Astrocyte (in vitro differentiated cells and primary cell): ENCODE results near the gene DNAJC15. TPM values are rescaled to one million over a fixed set of nuclear protein-coding genes. Genes with fewer than 3 reads are reported as not detected.
A peak's percentile ranks its signal among the peaks of the same experiment; 100 is the strongest.

Experiments
- DNase-seq: peaks from one replicate; pipeline ENCODE4 v3.0.0-alpha.2; 2010; ENCODE audit warnings: low read depth
- FAIRE-seq: peaks from 2 replicates; lab custom pipeline; 2011; peaks lifted over from hg19 to GRCh38; lab: Jason Lieb, UNC
- H2AFZ ChIP-seq: 2 replicates; pipeline ENCODE4 v1.6.0; 2012; ENCODE audit warnings: low read depth, low read length, inconsistent platforms
- H3K27ac ChIP-seq: 2 replicates; pipeline ENCODE4 v1.5.1; 2011; ENCODE audit warnings: low read depth, low read length, inconsistent platforms
- H3K27me3 ChIP-seq: 2 replicates; pipeline ENCODE4 v1.6.0; 2011; ENCODE audit warnings: low read length, inconsistent platforms; ENCODE audit not compliant: insufficient read depth
- H3K36me3 ChIP-seq: 2 replicates; pipeline ENCODE4 v1.5.1; 2011; ENCODE audit warnings: low read length, inconsistent platforms; ENCODE audit not compliant: insufficient read depth
- H3K4me1 ChIP-seq: 2 replicates; pipeline ENCODE4 v1.5.1; 2011; ENCODE audit warnings: low read length, inconsistent platforms; ENCODE audit not compliant: insufficient read depth
- H3K4me2 ChIP-seq: 2 replicates; pipeline ENCODE4 v1.6.0; 2012; ENCODE audit warnings: low read length, inconsistent platforms
- H3K4me3 ChIP-seq: 2 replicates; pipeline ENCODE4 v1.5.1; 2011; ENCODE audit warnings: low read depth, mild to moderate bottlenecking, low read length, inconsistent platforms; ENCODE audit not compliant: insufficient read depth
- H3K79me2 ChIP-seq: 2 replicates; pipeline ENCODE4 v1.6.0; 2012; ENCODE audit warnings: mild to moderate bottlenecking, low read length, inconsistent platforms; ENCODE audit not compliant: insufficient read depth
- H3K9ac ChIP-seq: 2 replicates; pipeline ENCODE4 v1.6.0; 2012; ENCODE audit warnings: mild to moderate bottlenecking, low read length, inconsistent platforms
- H3K9me3 ChIP-seq: 2 replicates; pipeline ENCODE4 v1.5.1; 2012; ENCODE audit warnings: low read depth, mild to moderate bottlenecking, low read length, inconsistent platforms; ENCODE audit not compliant: insufficient read depth
- H4K20me1 ChIP-seq: 2 replicates; pipeline ENCODE4 v1.6.0; 2012; ENCODE audit warnings: low read length, inconsistent platforms; ENCODE audit not compliant: insufficient read depth
- H3K27ac Mint-ChIP-seq: one replicate; pipeline ENCODE4 v1.8.0; 2021; ENCODE audit warnings: mild to moderate bottlenecking, mixed read lengths; ENCODE audit not compliant: unreplicated experiment
- H3K27me3 Mint-ChIP-seq: one replicate; pipeline ENCODE4 v1.8.0; 2021; ENCODE audit warnings: low read depth, mixed read lengths; ENCODE audit not compliant: unreplicated experiment
- H3K36me3 Mint-ChIP-seq: one replicate; pipeline ENCODE4 v1.8.0; 2021; ENCODE audit warnings: low read depth, mixed read lengths; ENCODE audit not compliant: unreplicated experiment
- H3K4me1 Mint-ChIP-seq: one replicate; pipeline ENCODE4 v1.8.0; 2021; ENCODE audit warnings: low read depth, mixed read lengths; ENCODE audit not compliant: unreplicated experiment
- H3K4me3 Mint-ChIP-seq: one replicate; pipeline ENCODE4 v1.8.0; 2021; ENCODE audit warnings: mild to moderate bottlenecking, moderate library complexity, mixed read lengths; ENCODE audit not compliant: unreplicated experiment
- H3K9me3 Mint-ChIP-seq: one replicate; pipeline ENCODE4 v1.8.0; 2021; ENCODE audit warnings: mild to moderate bottlenecking, mixed read lengths; ENCODE audit not compliant: unreplicated experiment
- EZH2 ChIP-seq: IDR thresholded peaks from 2 replicates; pipeline ENCODE4 v1.6.1; 2012; ENCODE audit warnings: mild to moderate bottlenecking, low read length, inconsistent platforms; ENCODE audit not compliant: insufficient read depth
- total RNA-seq: library from RNA; stranded (reverse); gene quantifications from 2 replicates; pipeline ENCODE4 v1.2.1, GENCODE V29; 2021
- TF ChIP-seq, protein P1 (sequence below): IDR thresholded peaks from 2 replicates; pipeline ENCODE4 v1.5.1; 2011; ENCODE audit warnings: low read depth, mild to moderate bottlenecking, inconsistent platforms, low read length, moderate library complexity; ENCODE audit not compliant: insufficient read depth

Gene DNAJC15
- total RNA-seq, 1 donor from 2014 or later, result 13.8 TPM

GRCh38 chr13:43150369-43151207, 127.2 kb downstream of the DNAJC15 start:
- Histone ChIP-seq H2AFZ (no peak overlapping the region), H3K4me1 (peaks cover 12% of the 10 kb centered on the region), H3K27ac (no peak overlapping the region), H3K36me3 (no peaks in the 10 kb centered on the region), H3K79me2 (no peaks in the 10 kb centered on the region), H3K27me3 (peaks cover under 1% of the 10 kb centered on the region), H3K9me3 (no peaks in the 10 kb centered on the region), H3K4me2 (no peak overlapping the region), H3K9ac (no peak overlapping the region), H3K4me3 (no peak overlapping the region), H4K20me1 (no peaks in the 10 kb centered on the region)
- TF ChIP-seq EZH2, result no peak
- TF ChIP-seq, protein P1, sequence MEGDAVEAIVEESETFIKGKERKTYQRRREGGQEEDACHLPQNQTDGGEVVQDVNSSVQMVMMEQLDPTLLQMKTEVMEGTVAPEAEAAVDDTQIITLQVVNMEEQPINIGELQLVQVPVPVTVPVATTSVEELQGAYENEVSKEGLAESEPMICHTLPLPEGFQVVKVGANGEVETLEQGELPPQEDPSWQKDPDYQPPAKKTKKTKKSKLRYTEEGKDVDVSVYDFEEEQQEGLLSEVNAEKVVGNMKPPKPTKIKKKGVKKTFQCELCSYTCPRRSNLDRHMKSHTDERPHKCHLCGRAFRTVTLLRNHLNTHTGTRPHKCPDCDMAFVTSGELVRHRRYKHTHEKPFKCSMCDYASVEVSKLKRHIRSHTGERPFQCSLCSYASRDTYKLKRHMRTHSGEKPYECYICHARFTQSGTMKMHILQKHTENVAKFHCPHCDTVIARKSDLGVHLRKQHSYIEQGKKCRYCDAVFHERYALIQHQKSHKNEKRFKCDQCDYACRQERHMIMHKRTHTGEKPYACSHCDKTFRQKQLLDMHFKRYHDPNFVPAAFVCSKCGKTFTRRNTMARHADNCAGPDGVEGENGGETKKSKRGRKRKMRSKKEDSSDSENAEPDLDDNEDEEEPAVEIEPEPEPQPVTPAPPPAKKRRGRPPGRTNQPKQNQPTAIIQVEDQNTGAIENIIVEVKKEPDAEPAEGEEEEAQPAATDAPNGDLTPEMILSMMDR, result no peak
- peaks cover 22% of the 10 kb centered on the region for H3K4me1 Mint-ChIP-seq
- H3K27ac Mint-ChIP-seq, result no peak overlapping the region
- peaks cover 21% of the 10 kb centered on the region for H3K27me3 Mint-ChIP-seq
- no peak for FAIRE-seq
- H3K36me3 Mint-ChIP-seq, result no peaks in the 10 kb centered on the region
- DNase-seq, result no peak
- H3K4me3 Mint-ChIP-seq, result no peak overlapping the region
- no peaks in the 10 kb centered on the region for H3K9me3 Mint-ChIP-seq

GRCh38 chr13:43153436-43154090, 130.2 kb downstream of the DNAJC15 start:
- Mint-ChIP-seq H3K27me3 (peaks cover 4% of the 10 kb centered on the region), H3K4me1 (peaks cover 29% of the 10 kb centered on the region), H3K36me3 (no peaks in the 10 kb centered on the region), H3K27ac (peak overlapping the region; percentile 29), H3K9me3 (peaks cover 3% of the 10 kb centered on the region), H3K4me3 (no peak overlapping the region)
- Histone ChIP-seq H3K4me1 (peaks cover 12% of the 10 kb centered on the region), H3K27ac (peak overlapping the region; percentile 53), H2AFZ (no peak overlapping the region), H3K4me3 (no peak overlapping the region), H3K36me3 (no peaks in the 10 kb centered on the region), H3K9ac (peak overlapping the region; percentile 37), H3K4me2 (peak overlapping the region; percentile 68), H3K9me3 (no peaks in the 10 kb centered on the region), H3K27me3 (no peaks in the 10 kb centered on the region), H4K20me1 (no peaks in the 10 kb centered on the region), H3K79me2 (no peaks in the 10 kb centered on the region)
- FAIRE-seq (no peak), DNase-seq (peak; percentile 94)
- TF ChIP-seq EZH2, result no peak
- TF ChIP-seq, protein P1, result no peak
